Measurements from ENCODE around the gene ZP3. TPM values are rescaled to one million over a fixed set of nuclear protein-coding genes. Genes with fewer than 3 reads are reported as not detected.
"Not testable (repeated sequence)": the region's sequence is repeated elsewhere in the genome, so short reads cannot be mapped to it uniquely, and the experiment has no call there.

ZP3 gene
- total RNA-seq, 1 donor from 2014 or later = not detected

DNA sequence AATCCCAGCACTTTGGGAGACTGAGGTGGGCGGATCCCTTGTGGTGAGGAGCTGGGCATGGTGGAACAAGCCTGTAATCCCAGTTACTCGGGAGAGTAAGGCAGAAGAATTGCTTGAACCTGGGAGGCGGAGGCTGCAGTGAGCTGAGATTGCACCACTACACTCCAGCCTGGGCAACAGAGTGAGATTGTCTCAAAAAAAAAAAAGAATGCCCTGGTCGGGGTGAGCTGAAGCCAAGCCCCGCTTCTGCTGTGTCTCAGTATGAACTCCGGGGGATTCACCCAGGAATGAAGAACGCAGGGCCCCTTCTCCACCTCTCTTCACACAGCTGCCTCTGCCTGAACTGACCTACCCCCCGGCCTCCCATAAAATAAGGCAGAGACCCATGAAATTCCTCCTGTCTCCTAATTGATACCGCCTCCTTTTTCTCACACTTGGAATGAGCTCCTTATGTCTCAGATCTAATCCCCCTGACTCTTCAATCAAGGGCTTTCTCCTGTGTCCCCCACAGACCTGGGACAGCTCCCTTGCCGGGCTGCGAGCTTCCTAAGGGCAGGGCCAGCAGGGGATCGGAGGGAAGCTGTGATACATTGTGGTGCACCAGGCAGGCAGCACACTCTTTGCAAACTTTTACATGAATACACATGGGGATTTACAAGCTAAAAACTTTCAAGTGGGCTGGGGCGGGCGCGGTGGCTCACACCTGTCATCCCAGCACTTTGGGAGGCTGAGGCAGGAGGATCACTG, 911 bp upstream of the ZP3 start:
- Histone ChIP-seq H3K27ac (no peak overlapping the region), H3K4me1 (no peaks in the 10 kb centered on the region), H3K36me3 (no peaks in the 10 kb centered on the region), H3K27me3 (ENCODE audit: low read depth) (no peaks in the 10 kb centered on the region), H3K9me3 (no peaks in the 10 kb centered on the region), H3K4me3 (no peak overlapping the region)
- DNase-seq = no peak
- no peak for ATAC-seq
- TF ChIP-seq, protein P1, sequence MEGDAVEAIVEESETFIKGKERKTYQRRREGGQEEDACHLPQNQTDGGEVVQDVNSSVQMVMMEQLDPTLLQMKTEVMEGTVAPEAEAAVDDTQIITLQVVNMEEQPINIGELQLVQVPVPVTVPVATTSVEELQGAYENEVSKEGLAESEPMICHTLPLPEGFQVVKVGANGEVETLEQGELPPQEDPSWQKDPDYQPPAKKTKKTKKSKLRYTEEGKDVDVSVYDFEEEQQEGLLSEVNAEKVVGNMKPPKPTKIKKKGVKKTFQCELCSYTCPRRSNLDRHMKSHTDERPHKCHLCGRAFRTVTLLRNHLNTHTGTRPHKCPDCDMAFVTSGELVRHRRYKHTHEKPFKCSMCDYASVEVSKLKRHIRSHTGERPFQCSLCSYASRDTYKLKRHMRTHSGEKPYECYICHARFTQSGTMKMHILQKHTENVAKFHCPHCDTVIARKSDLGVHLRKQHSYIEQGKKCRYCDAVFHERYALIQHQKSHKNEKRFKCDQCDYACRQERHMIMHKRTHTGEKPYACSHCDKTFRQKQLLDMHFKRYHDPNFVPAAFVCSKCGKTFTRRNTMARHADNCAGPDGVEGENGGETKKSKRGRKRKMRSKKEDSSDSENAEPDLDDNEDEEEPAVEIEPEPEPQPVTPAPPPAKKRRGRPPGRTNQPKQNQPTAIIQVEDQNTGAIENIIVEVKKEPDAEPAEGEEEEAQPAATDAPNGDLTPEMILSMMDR (IDR thresholded peaks at IDR 0.05) = no peak
- intact Hi-C loops (cut with DNase I) = no loop called here

- H3K27me3 ChIP-seq (ENCODE audit: low read depth) = no peaks in the 10 kb centered on the region
- intact Hi-C loops (cut with DNase I) = no loop called here
- H3K4me3 ChIP-seq = no peak overlapping the region
Measured at GRCh38 chr7:76425156-76425555, 406 bp downstream of the ZP3 start.

DNA sequence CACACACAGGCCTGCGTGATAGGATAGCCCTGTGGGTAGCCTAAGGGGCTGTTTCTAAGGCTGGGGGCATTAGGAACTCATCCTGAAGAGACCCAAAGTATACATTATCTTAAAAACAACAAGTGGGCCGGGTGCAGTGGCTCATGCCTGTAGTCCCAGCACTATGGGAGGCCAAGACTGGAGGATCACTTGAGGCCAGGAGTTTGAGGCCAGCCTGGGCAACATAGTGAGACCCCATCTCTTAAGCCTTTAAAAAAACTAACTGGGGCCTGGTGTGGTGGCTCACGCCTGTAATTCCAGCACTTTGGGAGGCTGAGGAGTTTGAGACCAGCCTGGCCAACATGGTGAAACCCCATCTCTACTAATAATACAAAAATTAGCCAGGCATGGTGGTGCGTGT, 808 bp downstream of the ZP3 start:
- ATAC-seq; H3K27me3 ChIP-seq (ENCODE audit: low read depth); H3K4me1 ChIP-seq; H3K4me3 ChIP-seq; H3K9me3 ChIP-seq; DNase-seq; H3K27ac ChIP-seq; intact Hi-C loops (cut with DNase I); H3K36me3 ChIP-seq: not testable (repeated sequence)

More at GRCh38 chr7:76425156-76425555, 406 bp downstream of the ZP3 start:
- ATAC-seq (no peak), DNase-seq (no peak)
- Histone ChIP-seq H3K4me1 (no peaks in the 10 kb centered on the region), H3K36me3 (no peaks in the 10 kb centered on the region), H3K27ac (no peak overlapping the region), H3K9me3 (no peaks in the 10 kb centered on the region)
- TF ChIP-seq, protein P1 (IDR thresholded peaks at IDR 0.05) = no peak

GRCh38 chr7:76426246-76426645, 1.5 kb downstream of the ZP3 start:
- Histone ChIP-seq H3K36me3 (no peaks in the 10 kb centered on the region), H3K27me3 (ENCODE audit: low read depth) (no peaks in the 10 kb centered on the region), H3K27ac (no peak overlapping the region), H3K4me3 (no peak overlapping the region), H3K4me1 (no peaks in the 10 kb centered on the region), H3K9me3 (no peaks in the 10 kb centered on the region)
- ATAC-seq (no peak), DNase-seq (no peak)
- TF ChIP-seq, protein P1 (IDR thresholded peaks at IDR 0.05) = no peak
- intact Hi-C loops (cut with DNase I) = no loop called here

- Histone ChIP-seq H3K27ac (no peak overlapping the region), H3K4me1 (no peaks in the 10 kb centered on the region), H3K27me3 (ENCODE audit: low read depth) (no peaks in the 10 kb centered on the region), H3K9me3 (no peaks in the 10 kb centered on the region), H3K36me3 (no peaks in the 10 kb centered on the region), H3K4me3 (no peak overlapping the region)
- intact Hi-C loops (cut with DNase I) = no loop called here
- ATAC-seq (no peak), DNase-seq (no peak)
- TF ChIP-seq, protein P1 (IDR thresholded peaks at IDR 0.05) = no peak
Measured at GRCh38 chr7:76427635-76428034, 2.9 kb downstream of the ZP3 start.

DNA sequence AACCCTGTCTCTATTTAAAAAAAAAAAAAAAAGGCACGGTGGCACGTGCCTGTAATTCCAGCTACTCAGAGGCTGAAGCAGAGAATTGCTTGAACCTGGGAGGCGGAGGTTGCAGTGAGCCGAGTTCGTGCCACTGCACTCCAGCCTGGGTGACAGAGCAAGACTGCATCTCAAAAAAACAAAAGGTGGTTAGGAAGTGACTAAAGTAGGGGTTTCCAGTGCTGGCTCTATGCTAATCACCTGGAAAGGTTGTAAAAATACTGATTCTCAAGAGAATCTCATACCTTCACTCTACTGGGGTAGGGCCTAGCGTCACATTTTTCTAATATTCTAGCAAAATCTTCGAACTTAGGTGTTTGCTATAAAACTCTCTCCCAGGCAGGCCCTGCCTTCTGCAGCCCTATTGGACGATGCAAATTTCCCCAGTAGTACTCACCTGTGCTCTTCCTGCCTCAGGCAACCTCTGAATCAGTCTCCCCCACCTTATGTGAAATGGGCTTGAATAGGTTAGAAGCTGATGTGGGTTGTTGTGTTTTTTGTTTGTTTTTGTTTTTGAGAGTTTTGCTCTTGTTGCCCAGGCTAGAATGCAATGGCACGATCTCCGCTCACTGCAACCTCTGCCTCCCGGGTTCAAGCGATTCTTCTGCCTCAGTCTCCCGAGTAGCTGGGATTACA, 3.5 kb downstream of the ZP3 start:
- DNase-seq = no peak
- Histone ChIP-seq H3K4me3 (no peak overlapping the region), H3K27me3 (ENCODE audit: low read depth) (no peaks in the 10 kb centered on the region), H3K4me1 (no peaks in the 10 kb centered on the region), H3K9me3 (no peaks in the 10 kb centered on the region), H3K27ac (no peak overlapping the region), H3K36me3 (no peaks in the 10 kb centered on the region)
- TF ChIP-seq, protein P1 (IDR thresholded peaks at IDR 0.05) = no peak
- intact Hi-C loops (cut with DNase I) = no loop called here
- no peak for ATAC-seq
